ENCODE measurements around the gene CYP3A5.

The CYP3A5 gene

DNA sequence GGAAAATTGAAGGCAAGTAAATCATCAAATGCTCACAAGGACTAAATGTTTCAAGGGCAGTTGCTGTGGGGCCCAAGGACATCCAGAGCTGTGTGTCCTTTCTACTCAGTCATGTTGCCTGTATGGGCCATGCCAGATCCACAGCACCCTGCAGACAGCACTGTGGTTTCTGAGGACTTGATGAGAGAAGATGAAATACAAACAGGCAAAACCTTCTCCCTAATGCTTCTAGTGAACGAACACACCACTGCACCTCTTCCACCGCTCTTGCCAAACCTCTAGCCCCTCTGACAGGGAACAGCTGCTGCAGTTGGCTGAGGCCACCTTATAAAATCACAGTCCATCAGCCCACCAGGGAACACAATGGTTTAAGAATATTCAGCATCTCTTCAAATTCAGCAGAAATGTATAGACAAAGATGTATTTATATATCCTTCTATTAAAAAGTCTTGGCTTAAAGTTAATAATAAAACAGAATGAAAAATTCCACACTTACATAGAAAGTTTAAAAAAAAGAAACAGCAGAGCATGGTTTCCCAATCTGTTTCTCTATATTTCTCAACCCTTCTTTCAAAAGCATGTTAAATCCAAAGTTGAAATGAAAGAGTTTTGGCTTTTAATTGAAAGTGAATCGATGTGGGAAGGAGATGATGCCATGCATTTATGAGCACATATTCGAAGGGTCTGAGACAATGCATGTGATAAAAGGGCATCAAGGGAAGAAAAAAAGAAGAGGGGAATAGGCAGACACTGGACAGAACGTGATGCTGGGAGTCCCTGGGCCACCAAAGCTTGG lies 41.2 kb upstream of the CYP3A5 start:
- H3K4me3 ChIP-seq (ENCODE audit: low read length) = no peak overlapping the region
- H3K36me3 ChIP-seq (replicated peaks; ENCODE audit: insufficient read depth, low read length) = no peaks in the 10 kb centered on the region
- H3K4me1 ChIP-seq (ENCODE audit: low read length) = no peaks in the 10 kb centered on the region
- DNase-seq = no peak
- no peaks in the 10 kb centered on the region for H3F3A ChIP-seq (ENCODE audit: insufficient read depth, low read length)
- no peak overlapping the region for H3K27ac ChIP-seq (ENCODE audit: low read length)
- H3K27me3 ChIP-seq (replicated peaks; ENCODE audit: insufficient read depth, low read length) = no peaks in the 10 kb centered on the region
- H3K4me2 ChIP-seq (ENCODE audit: low read depth, low read length) = no peak overlapping the region
- H3K79me2 ChIP-seq (ENCODE audit: low read length) = no peaks in the 10 kb centered on the region
- no peaks in the 10 kb centered on the region for H3K9me3 ChIP-seq (replicated peaks; ENCODE audit: insufficient read depth, low read length)
- no peak overlapping the region for H3K9ac ChIP-seq (ENCODE audit: low read length)
- TF ChIP-seq, protein P1, sequence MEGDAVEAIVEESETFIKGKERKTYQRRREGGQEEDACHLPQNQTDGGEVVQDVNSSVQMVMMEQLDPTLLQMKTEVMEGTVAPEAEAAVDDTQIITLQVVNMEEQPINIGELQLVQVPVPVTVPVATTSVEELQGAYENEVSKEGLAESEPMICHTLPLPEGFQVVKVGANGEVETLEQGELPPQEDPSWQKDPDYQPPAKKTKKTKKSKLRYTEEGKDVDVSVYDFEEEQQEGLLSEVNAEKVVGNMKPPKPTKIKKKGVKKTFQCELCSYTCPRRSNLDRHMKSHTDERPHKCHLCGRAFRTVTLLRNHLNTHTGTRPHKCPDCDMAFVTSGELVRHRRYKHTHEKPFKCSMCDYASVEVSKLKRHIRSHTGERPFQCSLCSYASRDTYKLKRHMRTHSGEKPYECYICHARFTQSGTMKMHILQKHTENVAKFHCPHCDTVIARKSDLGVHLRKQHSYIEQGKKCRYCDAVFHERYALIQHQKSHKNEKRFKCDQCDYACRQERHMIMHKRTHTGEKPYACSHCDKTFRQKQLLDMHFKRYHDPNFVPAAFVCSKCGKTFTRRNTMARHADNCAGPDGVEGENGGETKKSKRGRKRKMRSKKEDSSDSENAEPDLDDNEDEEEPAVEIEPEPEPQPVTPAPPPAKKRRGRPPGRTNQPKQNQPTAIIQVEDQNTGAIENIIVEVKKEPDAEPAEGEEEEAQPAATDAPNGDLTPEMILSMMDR (IDR thresholded peaks at IDR 0.05; ENCODE audit: low read length) = no peak
- TF ChIP-seq EZH2 (optimal IDR thresholded peaks at IDR 0.05; ENCODE audit: low read depth, low read length) (no peak), EZH2phosphoT487 (IDR thresholded peaks at IDR 0.05; ENCODE audit: low read length) (no peak)
- H3K9me2 ChIP-seq (replicated peaks; ENCODE audit: insufficient read depth, low read length) = no peaks in the 10 kb centered on the region
- H2AFZ ChIP-seq (ENCODE audit: low read length) = no peak overlapping the region
- no peaks in the 10 kb centered on the region for H4K20me1 ChIP-seq (ENCODE audit: insufficient read depth, low read length)

DNA sequence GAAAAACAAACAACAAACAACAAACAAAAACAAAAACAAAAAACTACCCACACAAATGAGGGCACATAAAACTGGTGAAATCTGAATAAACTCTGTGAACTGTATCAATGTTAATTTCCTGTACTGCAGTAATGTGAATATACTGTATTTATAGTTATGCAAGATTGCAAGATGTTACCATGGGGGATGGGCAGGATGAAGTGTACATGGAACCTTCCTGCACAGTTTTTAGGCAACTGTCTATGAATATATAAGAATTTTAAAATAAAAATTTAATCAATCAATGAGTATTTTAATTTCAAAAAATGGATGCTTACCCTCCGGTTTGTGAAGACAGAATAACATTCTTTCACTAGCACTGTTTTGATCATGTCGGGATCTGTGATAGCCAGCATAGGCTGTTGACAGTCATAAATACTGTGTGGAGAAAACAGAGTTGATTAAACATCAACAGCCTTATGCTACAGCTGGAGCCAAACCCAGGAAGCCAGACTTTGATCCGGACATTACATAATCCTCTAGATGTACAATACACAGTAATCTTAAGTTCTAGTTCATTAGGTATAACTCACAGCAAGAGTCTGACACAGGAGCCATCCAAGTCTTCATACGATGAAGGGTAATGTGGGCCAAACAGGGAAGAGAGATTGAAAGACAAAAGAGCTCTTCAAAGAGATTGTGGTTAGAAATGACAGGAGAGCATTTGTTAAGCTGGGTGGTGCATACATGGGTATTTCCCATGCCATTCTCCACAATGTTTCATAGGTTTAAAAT lies 40.4 kb upstream of the CYP3A5 start:
- no peak for TF ChIP-seq EZH2 (optimal IDR thresholded peaks at IDR 0.05; ENCODE audit: low read depth, low read length)
- TF ChIP-seq EZH2phosphoT487 (IDR thresholded peaks at IDR 0.05; ENCODE audit: low read length) = no peak
- TF ChIP-seq, protein P1 (IDR thresholded peaks at IDR 0.05; ENCODE audit: low read length) = no peak
- no peaks in the 10 kb centered on the region for H3K4me1 ChIP-seq (ENCODE audit: low read length)
- no peak overlapping the region for H3K27ac ChIP-seq (ENCODE audit: low read length)
- H2AFZ ChIP-seq (ENCODE audit: low read length) = no peak overlapping the region
- no peaks in the 10 kb centered on the region for H3K27me3 ChIP-seq (replicated peaks; ENCODE audit: insufficient read depth, low read length)
- no peak for DNase-seq
- H3K4me2 ChIP-seq (ENCODE audit: low read depth, low read length) = no peak overlapping the region
- H3K4me3 ChIP-seq (ENCODE audit: low read length) = no peak overlapping the region
- no peaks in the 10 kb centered on the region for H3F3A ChIP-seq (ENCODE audit: insufficient read depth, low read length)
- no peaks in the 10 kb centered on the region for H3K9me3 ChIP-seq (replicated peaks; ENCODE audit: insufficient read depth, low read length)
- no peaks in the 10 kb centered on the region for H3K36me3 ChIP-seq (replicated peaks; ENCODE audit: insufficient read depth, low read length)
- H3K9me2 ChIP-seq (replicated peaks; ENCODE audit: insufficient read depth, low read length) = no peaks in the 10 kb centered on the region
- no peaks in the 10 kb centered on the region for H3K79me2 ChIP-seq (ENCODE audit: low read length)
- no peaks in the 10 kb centered on the region for H4K20me1 ChIP-seq (ENCODE audit: insufficient read depth, low read length)
- H3K9ac ChIP-seq (ENCODE audit: low read length) = no peak overlapping the region

DNA sequence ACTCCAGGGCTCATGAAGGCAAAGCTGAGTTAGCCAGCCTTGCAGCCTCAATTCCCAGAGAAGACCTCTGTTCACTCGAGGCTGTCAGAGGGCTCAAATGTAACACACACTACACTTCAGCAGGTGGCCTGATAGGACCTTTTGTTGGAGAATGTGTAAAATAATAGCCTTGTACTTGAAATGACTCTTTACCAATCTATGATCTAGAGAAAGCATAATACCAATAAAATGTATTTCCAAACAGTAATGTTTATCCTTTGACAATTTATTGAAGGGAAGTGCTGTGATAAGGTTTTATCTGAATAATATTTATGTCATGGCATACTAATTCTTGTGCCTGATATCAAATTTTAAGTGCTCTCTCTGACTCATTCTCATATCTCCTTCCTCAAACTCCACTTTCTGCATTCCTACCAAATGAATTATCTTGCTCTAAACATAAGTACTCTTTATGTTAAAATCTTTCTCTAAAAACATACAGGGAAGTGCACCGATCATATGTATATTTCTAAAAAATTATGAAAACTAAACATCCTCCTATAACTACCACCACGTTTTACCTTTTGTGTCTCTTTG lies 34.3 kb upstream of the CYP3A5 start:
- no peaks in the 10 kb centered on the region for H3K9me2 ChIP-seq (replicated peaks; ENCODE audit: insufficient read depth, low read length)
- no peaks in the 10 kb centered on the region for H3F3A ChIP-seq (ENCODE audit: insufficient read depth, low read length)
- no peak overlapping the region for H3K4me3 ChIP-seq (ENCODE audit: low read length)
- no peaks in the 10 kb centered on the region for H3K9me3 ChIP-seq (replicated peaks; ENCODE audit: insufficient read depth, low read length)
- TF ChIP-seq EZH2phosphoT487 (IDR thresholded peaks at IDR 0.05; ENCODE audit: low read length) (no peak), EZH2 (optimal IDR thresholded peaks at IDR 0.05; ENCODE audit: low read depth, low read length) (no peak)
- TF ChIP-seq, protein P1 (IDR thresholded peaks at IDR 0.05; ENCODE audit: low read length) = no peak
- H3K9ac ChIP-seq (ENCODE audit: low read length) = no peak overlapping the region
- H3K4me1 ChIP-seq (ENCODE audit: low read length) = no peaks in the 10 kb centered on the region
- DNase-seq = no peak
- H3K27me3 ChIP-seq (replicated peaks; ENCODE audit: insufficient read depth, low read length) = no peaks in the 10 kb centered on the region
- no peaks in the 10 kb centered on the region for H3K79me2 ChIP-seq (ENCODE audit: low read length)
- H2AFZ ChIP-seq (ENCODE audit: low read length) = no peak overlapping the region
- H3K27ac ChIP-seq (ENCODE audit: low read length) = no peak overlapping the region
- H3K36me3 ChIP-seq (replicated peaks; ENCODE audit: insufficient read depth, low read length) = no peaks in the 10 kb centered on the region
- no peaks in the 10 kb centered on the region for H4K20me1 ChIP-seq (ENCODE audit: insufficient read depth, low read length)
- H3K4me2 ChIP-seq (ENCODE audit: low read depth, low read length) = no peak overlapping the region
